Suprapubic skin (tissue), 4 donors: ENCODE data around the gene VEGFA.

Source experiments
- POLR2A ChIP-seq, 2 donors: fragments of 450-650 bp; IDR thresholded peaks; one replicate each; pipeline ENCODE4 v1.6.1; 2017; ENCODE audit warnings: antibody characterized with exemption in 2 of 2, mild to moderate bottlenecking in 2 of 2, moderate library complexity in 2 of 2
- POLR2AphosphoS5 ChIP-seq, 3 donors: sonication (generic); formaldehyde crosslinking; IDR thresholded peaks; one replicate each; pipeline ENCODE4 v1.6.1; 2017; ENCODE audit warnings: antibody characterized with exemption in 3 of 3
- TF ChIP-seq, protein P1 (sequence below), 2 donors: fragments of 200-600 bp in 1 of 2; fragments of 450-650 bp in 1 of 2; sonication (generic) in 1 of 2; IDR thresholded peaks; one replicate each; pipeline ENCODE4 v1.5.1; 2016 to 2019; ENCODE audit warnings: antibody characterized with exemption in 2 of 2, mild to moderate bottlenecking in 1 of 2, moderate library complexity in 1 of 2

DNA sequence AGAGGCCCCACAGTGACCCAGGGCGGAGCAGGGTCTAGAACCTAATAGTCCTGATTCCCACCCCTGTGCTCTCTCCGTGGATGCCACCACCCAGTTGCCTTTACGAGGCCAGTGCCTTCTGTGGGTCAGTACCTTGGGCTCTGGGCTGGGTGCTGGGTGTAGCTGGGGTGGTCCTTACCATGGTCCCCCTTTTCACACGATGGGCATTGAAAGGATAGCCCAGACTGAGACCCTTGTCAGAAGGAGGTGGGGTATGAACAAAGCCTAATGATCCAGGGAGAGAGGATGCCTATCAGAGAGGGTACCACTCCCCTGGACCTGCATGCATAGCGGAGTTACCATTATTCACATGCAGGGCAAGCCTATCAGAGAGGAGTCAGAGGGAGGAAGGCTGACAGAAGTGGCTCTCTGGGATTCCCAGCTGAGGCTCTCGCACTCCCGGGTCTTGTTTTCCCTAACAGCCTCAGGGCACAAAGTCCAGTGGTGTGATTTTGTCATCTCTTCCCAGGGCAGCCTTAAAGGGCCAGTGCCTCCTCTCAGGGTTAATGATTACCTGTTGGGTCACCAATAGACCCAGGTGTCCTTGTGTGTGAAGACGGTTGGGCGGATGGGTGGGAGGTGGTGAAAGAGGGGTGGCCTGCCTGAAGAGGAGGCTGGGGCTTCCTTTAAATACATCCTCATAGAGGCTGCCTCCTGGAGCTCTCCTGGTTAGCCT is 36.2 kb downstream of the VEGFA start:
- TF ChIP-seq, protein P1, sequence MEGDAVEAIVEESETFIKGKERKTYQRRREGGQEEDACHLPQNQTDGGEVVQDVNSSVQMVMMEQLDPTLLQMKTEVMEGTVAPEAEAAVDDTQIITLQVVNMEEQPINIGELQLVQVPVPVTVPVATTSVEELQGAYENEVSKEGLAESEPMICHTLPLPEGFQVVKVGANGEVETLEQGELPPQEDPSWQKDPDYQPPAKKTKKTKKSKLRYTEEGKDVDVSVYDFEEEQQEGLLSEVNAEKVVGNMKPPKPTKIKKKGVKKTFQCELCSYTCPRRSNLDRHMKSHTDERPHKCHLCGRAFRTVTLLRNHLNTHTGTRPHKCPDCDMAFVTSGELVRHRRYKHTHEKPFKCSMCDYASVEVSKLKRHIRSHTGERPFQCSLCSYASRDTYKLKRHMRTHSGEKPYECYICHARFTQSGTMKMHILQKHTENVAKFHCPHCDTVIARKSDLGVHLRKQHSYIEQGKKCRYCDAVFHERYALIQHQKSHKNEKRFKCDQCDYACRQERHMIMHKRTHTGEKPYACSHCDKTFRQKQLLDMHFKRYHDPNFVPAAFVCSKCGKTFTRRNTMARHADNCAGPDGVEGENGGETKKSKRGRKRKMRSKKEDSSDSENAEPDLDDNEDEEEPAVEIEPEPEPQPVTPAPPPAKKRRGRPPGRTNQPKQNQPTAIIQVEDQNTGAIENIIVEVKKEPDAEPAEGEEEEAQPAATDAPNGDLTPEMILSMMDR (IDR thresholded peaks at IDR 0.05): no peak
- TF ChIP-seq POLR2A (IDR thresholded peaks at IDR 0.05) (no peak), POLR2AphosphoS5 (IDR thresholded peaks at IDR 0.05) (no peak)
